Measurements from ENCODE around the gene NME9.

The NME9 gene

GRCh38 chr3:138270245-138270644, 59.4 kb downstream of the NME9 start:
- DNase-seq: no peak

- DNase-seq: no peak
These were observed 62.6 kb downstream of the NME9 start for GRCh38 chr3:138267083-138267482.

GRCh38 chr3:138265745-138266144, 63.9 kb downstream of the NME9 start:
- no peak for DNase-seq

GRCh38 chr3:138263104-138263503, 66.5 kb downstream of the NME9 start:
- no peak for DNase-seq

- DNase-seq: no peak
These were observed 69.0 kb downstream of the NME9 start for GRCh38 chr3:138260611-138261010.

- DNase-seq: no peak
These were observed 70.5 kb downstream of the NME9 start for GRCh38 chr3:138259126-138259525.

- no peak for DNase-seq
These were observed 71.7 kb downstream of the NME9 start for GRCh38 chr3:138257986-138258385.

GRCh38 chr3:138256022-138256421, 73.6 kb downstream of the NME9 start:
- no peak for DNase-seq

GRCh38 chr3:138254216-138254615, 75.4 kb downstream of the NME9 start:
- no peak for DNase-seq

GRCh38 chr3:138253609-138254008, 76.0 kb downstream of the NME9 start:
- no peak for DNase-seq

Data from activated T-cell treated with anti-CD3 and anti-CD28 coated beads for 4 hours (primary cell).